Adrenal gland (tissue), 5 donors: ENCODE measurements around the gene KRTAP12-1.

Source experiments
- POLR2A ChIP-seq, 2 donors: fragments of 450-650 bp; IDR thresholded peaks; one replicate each; pipeline ENCODE4 v1.6.1; 2017; ENCODE audit warnings: antibody characterized with exemption in 2 of 2, mild to moderate bottlenecking in 2 of 2, moderate library complexity in 1 of 2
- TF ChIP-seq, protein P1 (sequence below), 6 experiments: fragments of 450-650 bp in 4 of 6; fragments of 200-600 bp in 2 of 6; sonication (generic) in 1 of 6; IDR thresholded peaks; 1 replicate in 5 of 6; 2 replicates in 1 of 6; pipeline versions ENCODE4 v1.5.1 to v1.8.0; 2016 to 2021; ENCODE audit warnings: antibody characterized with exemption in 6 of 6, mild to moderate bottlenecking in 2 of 6, moderate library complexity in 1 of 6
- donor health status: DM: no; HTN: no; CAD: no.

- TF ChIP-seq, protein P1, sequence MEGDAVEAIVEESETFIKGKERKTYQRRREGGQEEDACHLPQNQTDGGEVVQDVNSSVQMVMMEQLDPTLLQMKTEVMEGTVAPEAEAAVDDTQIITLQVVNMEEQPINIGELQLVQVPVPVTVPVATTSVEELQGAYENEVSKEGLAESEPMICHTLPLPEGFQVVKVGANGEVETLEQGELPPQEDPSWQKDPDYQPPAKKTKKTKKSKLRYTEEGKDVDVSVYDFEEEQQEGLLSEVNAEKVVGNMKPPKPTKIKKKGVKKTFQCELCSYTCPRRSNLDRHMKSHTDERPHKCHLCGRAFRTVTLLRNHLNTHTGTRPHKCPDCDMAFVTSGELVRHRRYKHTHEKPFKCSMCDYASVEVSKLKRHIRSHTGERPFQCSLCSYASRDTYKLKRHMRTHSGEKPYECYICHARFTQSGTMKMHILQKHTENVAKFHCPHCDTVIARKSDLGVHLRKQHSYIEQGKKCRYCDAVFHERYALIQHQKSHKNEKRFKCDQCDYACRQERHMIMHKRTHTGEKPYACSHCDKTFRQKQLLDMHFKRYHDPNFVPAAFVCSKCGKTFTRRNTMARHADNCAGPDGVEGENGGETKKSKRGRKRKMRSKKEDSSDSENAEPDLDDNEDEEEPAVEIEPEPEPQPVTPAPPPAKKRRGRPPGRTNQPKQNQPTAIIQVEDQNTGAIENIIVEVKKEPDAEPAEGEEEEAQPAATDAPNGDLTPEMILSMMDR (IDR thresholded peaks at IDR 0.05): no peak
- TF ChIP-seq POLR2A (IDR thresholded peaks at IDR 0.05): no peak
Observed at GRCh38 chr21:44700101-44701022, 18.4 kb upstream of the KRTAP12-1 start.
